HUES64 (cell line): ENCODE measurements around the gene TRDMT1.

Experiments used
- H3K27ac ChIP-seq: 2 replicates; pipeline ENCODE4 v1.7.0; 2013; ENCODE audit warnings: low read depth, low read length, inconsistent platforms
- H3K27me3 ChIP-seq: 2 replicates; pipeline ENCODE4 v1.6.1; 2013; ENCODE audit warnings: mild to moderate bottlenecking, low read length; ENCODE audit not compliant: insufficient read depth
- H3K36me3 ChIP-seq: 2 replicates; pipeline ENCODE4 v1.6.1; 2013; ENCODE audit warnings: mild to moderate bottlenecking, low read length; ENCODE audit not compliant: insufficient read depth
- H3K4me1 ChIP-seq: 2 replicates; pipeline ENCODE4 v1.6.1; 2013; ENCODE audit warnings: mild to moderate bottlenecking, low read length, moderate library complexity; ENCODE audit not compliant: insufficient read depth
- H3K4me3 ChIP-seq: 2 replicates; pipeline ENCODE4 v1.5.1; 2013; ENCODE audit warnings: mild to moderate bottlenecking, low read length, moderate library complexity
- H3K9ac ChIP-seq: 2 replicates; pipeline ENCODE4 v1.6.1; 2013; ENCODE audit warnings: mild to moderate bottlenecking, low read depth, low read length
- H3K9me3 ChIP-seq: 2 replicates; pipeline ENCODE4 v1.6.1; 2013; ENCODE audit warnings: low read depth, low read length; ENCODE audit not compliant: insufficient read depth
- WGBS: fragments of 150-250, 120-280 bp; methylation state at CpG from one replicate; pipeline ENCODE4 v1.1.7; 2013; ENCODE audit warnings: missing lambda C conversion rate; 5-methylcytosine and 5-hydroxymethylcytosine counted together

The TRDMT1 gene

DNA sequence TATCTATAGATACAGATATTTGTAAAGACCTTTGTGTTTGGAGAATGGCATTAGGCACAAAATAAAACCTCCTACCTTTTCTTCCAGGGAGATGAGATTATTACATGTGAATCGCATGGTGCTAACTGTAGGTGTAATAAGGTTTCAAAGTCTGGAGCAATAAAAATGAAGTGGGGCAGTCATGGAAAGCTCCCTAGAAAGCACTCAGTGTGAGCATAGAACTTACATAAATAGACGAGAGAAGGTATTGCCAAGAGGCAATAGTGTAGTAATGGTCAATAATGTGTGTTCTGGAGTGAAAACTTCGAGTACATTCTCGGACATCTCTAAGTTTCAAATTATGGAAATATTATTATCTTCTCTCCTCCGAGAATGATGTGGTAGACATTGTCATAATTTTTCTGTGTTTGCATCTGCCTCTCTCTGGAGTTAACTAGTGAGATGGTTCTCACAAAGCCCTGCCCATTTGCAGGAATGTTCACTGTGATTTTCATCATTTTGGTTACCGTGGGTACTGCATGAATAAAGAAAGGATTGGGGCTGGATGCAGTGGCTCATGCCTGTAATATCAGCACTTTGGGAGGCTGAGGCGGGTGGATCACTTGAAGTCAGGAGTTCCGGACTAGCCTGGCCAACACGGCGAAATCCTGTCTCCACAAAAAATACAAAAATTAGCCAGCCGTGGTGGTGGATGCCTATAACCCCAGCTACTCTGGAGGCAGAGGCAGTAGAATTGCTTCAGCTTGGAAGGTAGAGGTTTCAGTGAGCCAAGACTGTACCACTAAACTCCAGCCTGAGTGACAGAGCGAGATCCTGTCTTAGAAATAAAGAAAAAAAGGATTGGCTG lies 37.2 kb upstream of the TRDMT1 start:
- Histone ChIP-seq H3K36me3 (peaks cover 43% of the 10 kb centered on the region), H3K27me3 (no peaks in the 10 kb centered on the region), H3K27ac (no peak overlapping the region), H3K9ac (no peak overlapping the region), H3K4me1 (no peaks in the 10 kb centered on the region), H3K9me3 (0 out of 2 replicates have a peak, but pooled peaks cover 2% of the 10 kb centered on the region), H3K4me3 (no peak overlapping the region)
- 86% methylated on average over 11 of the region's 12 CpGs for WGBS

DNA sequence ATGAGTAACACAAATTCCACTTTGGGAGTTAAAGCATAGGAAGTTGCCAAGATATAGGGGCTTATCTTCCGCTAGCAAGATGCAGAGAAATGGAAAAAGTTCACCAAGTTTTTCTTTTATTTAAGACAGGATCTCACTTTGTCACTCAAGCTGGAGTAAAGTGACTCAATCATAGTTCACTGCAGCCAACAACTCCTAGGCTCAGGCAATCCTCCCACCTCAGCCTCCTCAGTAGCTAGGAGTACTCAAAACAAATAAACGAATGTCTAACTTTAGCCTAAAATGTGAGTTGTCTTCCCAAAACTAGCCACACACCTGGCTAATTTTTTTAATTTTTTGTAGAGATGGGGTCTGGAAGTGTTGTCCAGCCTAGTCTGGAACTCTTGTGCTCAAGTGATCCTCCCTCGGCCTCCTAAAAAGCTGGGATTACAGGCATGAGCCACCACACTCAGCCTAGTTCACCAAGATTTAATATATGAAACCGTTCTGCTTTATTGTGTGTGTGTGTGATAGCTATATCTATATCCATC lies 36.5 kb upstream of the TRDMT1 start:
- no peaks in the 10 kb centered on the region for H3K4me1 ChIP-seq
- 97% methylated on average over 3 of the region's 4 CpGs for WGBS
- no peaks in the 10 kb centered on the region for H3K27me3 ChIP-seq
- H3K9ac ChIP-seq: no peak overlapping the region
- 0 out of 2 replicates have a peak, but pooled peaks cover 2% of the 10 kb centered on the region for H3K9me3 ChIP-seq
- H3K4me3 ChIP-seq: no peak overlapping the region
- no peak overlapping the region for H3K27ac ChIP-seq
- H3K36me3 ChIP-seq: peaks cover 50% of the 10 kb centered on the region

DNA sequence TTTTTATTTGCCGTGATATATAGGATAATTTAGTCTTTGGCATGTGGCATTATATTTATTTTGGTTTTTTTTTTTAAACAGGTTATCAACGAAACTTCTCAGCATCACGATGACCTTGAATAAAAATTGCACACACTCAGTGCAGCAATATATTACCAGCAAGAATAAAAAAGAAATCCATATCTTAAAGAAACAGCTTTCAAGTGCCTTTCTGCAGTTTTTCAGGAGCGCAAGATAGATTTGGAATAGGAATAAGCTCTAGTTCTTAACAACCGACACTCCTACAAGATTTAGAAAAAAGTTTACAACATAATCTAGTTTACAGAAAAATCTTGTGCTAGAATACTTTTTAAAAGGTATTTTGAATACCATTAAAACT lies 35.7 kb upstream of the TRDMT1 start:
- 96% methylated on average over 3 of the region's 5 CpGs for WGBS
- Histone ChIP-seq H3K27ac (no peak overlapping the region), H3K27me3 (no peaks in the 10 kb centered on the region), H3K36me3 (peaks cover 58% of the 10 kb centered on the region), H3K9ac (no peak overlapping the region), H3K9me3 (0 out of 2 replicates have a peak, but pooled peaks cover 2% of the 10 kb centered on the region), H3K4me3 (no peak overlapping the region), H3K4me1 (no peaks in the 10 kb centered on the region; the same call in 1 of the 2 replicates)

GRCh38 chr10:17236468-17237148 lies 35.1 kb upstream of the TRDMT1 start:
- peaks cover 5% of the 10 kb centered on the region; the same call in 1 of the 2 replicates for H3K4me1 ChIP-seq
- H3K4me3 ChIP-seq: no peak overlapping the region
- WGBS: 70% methylated on average over 1 of the region's 1 CpG
- 0 out of 2 replicates have a peak, but pooled peaks cover under 1% of the 10 kb centered on the region for H3K9me3 ChIP-seq
- no peak overlapping the region for H3K9ac ChIP-seq
- H3K27me3 ChIP-seq: no peaks in the 10 kb centered on the region
- peaks cover 64% of the 10 kb centered on the region for H3K36me3 ChIP-seq
- no peak overlapping the region for H3K27ac ChIP-seq

DNA sequence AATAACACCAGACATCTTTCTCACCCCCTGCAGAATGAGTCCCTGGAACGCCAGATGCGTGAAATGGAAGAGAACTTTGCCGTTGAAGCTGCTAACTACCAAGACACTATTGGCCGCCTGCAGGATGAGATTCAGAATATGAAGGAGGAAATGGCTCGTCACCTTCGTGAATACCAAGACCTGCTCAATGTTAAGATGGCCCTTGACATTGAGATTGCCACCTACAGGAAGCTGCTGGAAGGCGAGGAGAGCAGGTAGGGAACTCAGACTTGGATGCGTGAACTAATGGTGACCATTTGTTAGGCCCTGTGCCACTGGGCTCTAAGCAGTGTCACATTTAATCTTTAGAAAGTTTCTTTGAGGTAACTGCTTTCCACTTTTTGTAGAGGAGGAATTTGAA lies 33.7 kb upstream of the TRDMT1 start:
- no peak overlapping the region for H3K4me3 ChIP-seq
- no peaks in the 10 kb centered on the region for H3K9me3 ChIP-seq
- 85% methylated on average over 8 of the region's 8 CpGs for WGBS
- H3K27me3 ChIP-seq: no peaks in the 10 kb centered on the region
- H3K9ac ChIP-seq: no peak overlapping the region
- H3K36me3 ChIP-seq: peaks cover 76% of the 10 kb centered on the region
- peaks cover 12% of the 10 kb centered on the region; the same call in 1 of the 2 replicates for H3K4me1 ChIP-seq
- H3K27ac ChIP-seq: no peak overlapping the region

DNA sequence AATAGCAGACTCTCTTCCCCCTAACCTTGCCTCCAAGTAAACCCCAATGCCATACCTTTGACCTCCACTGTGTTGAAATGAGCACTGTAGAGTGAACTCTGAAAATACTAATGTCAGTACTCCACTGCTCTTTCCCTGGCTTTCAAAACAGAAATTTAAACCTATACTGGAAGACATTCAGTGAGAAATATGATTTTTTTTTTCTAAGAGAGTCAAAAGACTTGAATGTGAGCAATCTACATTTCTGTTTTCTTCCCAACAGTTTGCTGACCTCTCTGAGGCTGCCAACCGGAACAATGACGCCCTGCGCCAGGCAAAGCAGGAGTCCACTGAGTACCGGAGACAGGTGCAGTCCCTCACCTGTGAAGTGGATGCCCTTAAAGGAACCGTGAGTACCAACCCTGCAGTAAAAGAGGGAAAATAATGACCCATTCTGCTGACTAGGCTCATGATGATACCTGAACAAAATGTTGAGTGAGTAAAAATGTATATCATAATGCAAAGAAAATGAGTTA lies 33.0 kb upstream of the TRDMT1 start:
- H3K36me3 ChIP-seq: peaks cover 76% of the 10 kb centered on the region
- H3K4me3 ChIP-seq: no peak overlapping the region
- peaks cover 12% of the 10 kb centered on the region; the same call in 1 of the 2 replicates for H3K4me1 ChIP-seq
- no peak overlapping the region for H3K9ac ChIP-seq
- no peak overlapping the region for H3K27ac ChIP-seq
- H3K9me3 ChIP-seq: no peaks in the 10 kb centered on the region
- H3K27me3 ChIP-seq: peaks cover 3% of the 10 kb centered on the region; the same call in 1 of the 2 replicates
- WGBS: 94% methylated on average over 5 of the region's 5 CpGs

DNA sequence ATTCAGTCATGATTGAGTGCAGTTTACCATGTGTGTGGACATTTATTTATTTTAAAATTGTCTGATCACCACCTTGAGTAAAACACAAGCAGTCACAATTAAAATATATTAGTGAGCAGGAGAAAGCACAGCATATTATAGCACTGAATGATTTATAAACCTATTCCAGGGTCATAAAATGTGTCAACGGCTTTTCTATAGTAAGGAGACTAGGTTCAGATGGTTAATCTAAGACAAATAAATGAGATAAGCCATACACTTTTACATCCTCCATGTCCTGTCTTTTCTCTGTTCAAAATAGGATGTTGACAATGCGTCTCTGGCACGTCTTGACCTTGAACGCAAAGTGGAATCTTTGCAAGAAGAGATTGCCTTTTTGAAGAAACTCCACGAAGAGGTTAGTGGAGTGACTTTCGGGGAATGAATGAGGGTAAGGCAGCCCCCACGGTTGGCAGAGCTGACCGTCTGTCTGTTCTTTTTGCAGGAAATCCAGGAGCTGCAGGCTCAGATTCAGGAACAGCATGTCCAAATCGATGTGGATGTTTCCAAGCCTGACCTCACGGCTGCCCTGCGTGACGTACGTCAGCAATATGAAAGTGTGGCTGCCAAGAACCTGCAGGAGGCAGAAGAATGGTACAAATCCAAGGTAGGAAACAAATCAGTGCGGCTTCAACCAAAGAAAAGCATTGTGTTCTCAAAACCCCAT lies 32.0 kb upstream of the TRDMT1 start:
- no peak overlapping the region; the same call in 1 of the 2 replicates for H3K4me3 ChIP-seq
- no peaks in the 10 kb centered on the region for H3K9me3 ChIP-seq
- H3K9ac ChIP-seq: no peak overlapping the region
- no peak overlapping the region for H3K27ac ChIP-seq
- H3K4me1 ChIP-seq: peaks cover 12% of the 10 kb centered on the region; the same call in 1 of the 2 replicates
- 95% methylated on average over 13 of the region's 14 CpGs for WGBS
- H3K27me3 ChIP-seq: peaks cover 9% of the 10 kb centered on the region; the same call in 1 of the 2 replicates
- H3K36me3 ChIP-seq: peaks cover 76% of the 10 kb centered on the region

DNA sequence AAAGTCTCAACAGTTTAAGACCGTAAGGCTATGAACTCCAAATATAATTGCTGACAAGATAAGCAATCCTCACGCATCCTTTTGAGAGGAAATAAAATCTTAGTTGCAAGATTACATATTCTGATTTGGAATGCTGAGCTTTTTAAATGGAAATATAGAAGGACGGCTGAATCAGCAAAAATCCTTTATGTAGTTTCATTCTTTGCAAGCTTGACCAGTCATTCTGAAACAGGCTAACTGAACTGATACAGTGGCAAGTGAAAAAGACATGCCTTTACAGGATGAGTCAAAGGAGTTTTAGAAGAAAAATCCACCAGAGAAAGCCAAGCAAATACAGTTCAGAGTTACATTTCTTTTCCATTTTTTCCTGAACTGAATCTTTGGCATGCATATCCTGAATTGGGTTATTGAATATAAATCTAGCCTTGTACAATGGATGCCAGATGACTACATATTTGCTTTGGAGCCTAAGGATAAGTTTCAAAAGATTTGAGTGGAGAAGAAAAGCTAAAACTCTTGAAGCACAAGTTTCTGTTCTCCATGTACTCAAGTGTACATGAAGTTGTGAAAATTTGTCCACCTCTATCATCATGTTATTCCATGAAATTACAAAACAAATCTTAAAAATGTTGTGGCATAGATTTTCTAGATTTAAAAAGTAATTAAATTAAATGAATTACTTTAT lies 30.9 kb upstream of the TRDMT1 start:
- Histone ChIP-seq H3K9me3 (no peaks in the 10 kb centered on the region), H3K27ac (peak overlapping the region; percentile 36; the same call in 1 of the 2 replicates), H3K4me1 (peaks cover 17% of the 10 kb centered on the region), H3K27me3 (peaks cover 19% of the 10 kb centered on the region), H3K9ac (peak overlapping the region; percentile 87; the same call in 1 of the 2 replicates), H3K4me3 (peak overlapping the region; percentile 90), H3K36me3 (peaks cover 70% of the 10 kb centered on the region)
- WGBS: 88% methylated on average over 3 of the region's 3 CpGs

GRCh38 chr10:17231788-17232187 lies 30.3 kb upstream of the TRDMT1 start:
- Histone ChIP-seq H3K27me3 (peaks cover 25% of the 10 kb centered on the region), H3K36me3 (peaks cover 64% of the 10 kb centered on the region), H3K4me1 (peaks cover 23% of the 10 kb centered on the region), H3K4me3 (peak overlapping the region; percentile 90), H3K9me3 (no peaks in the 10 kb centered on the region), H3K27ac (no peak overlapping the region; the same call in 1 of the 2 replicates), H3K9ac (peak overlapping the region; percentile 87; the same call in 1 of the 2 replicates)
- no CpG with 5 or more reads among the region's 1 CpG for WGBS
